Vagina (tissue), 2 donors: ENCODE data around the gene KCNH2. TPM values are rescaled to one million over a fixed set of nuclear protein-coding genes. Genes with fewer than 3 reads are reported as not detected.

Source experiments
- DNase-seq, 2 donors: peaks; one replicate each; pipeline ENCODE4 v3.0.0-alpha.2; 2017; ENCODE audit errors: extremely low spot score in 2 of 2
- H3K27ac ChIP-seq: fragments of 200-600 bp; sonication (generic); one replicate; pipeline ENCODE4 v1.5.1; 2019
- H3K27me3 ChIP-seq: fragments of 200-600 bp; sonication (generic); one replicate; pipeline ENCODE4 v1.5.1; 2019
- H3K36me3 ChIP-seq, 2 donors: fragments of 200-600 bp; sonication (generic); one replicate each; pipeline ENCODE4 v1.5.1; 2017 to 2019
- H3K4me1 ChIP-seq: fragments of 200-600 bp; sonication (generic); one replicate; pipeline ENCODE4 v1.5.1; 2019
- H3K4me3 ChIP-seq, 2 donors: fragments of 200-600 bp; sonication (generic); 1 replicate in 1 of 2; 2 replicates in 1 of 2; pipeline ENCODE4 v1.5.1; 2016 to 2019
- H3K9me3 ChIP-seq: fragments of 200-600 bp; sonication (generic); one replicate; pipeline ENCODE4 v1.5.1; 2019
- POLR2A ChIP-seq, 2 donors: fragments of 450-650 bp; IDR thresholded peaks; one replicate each; pipeline ENCODE4 v1.6.1; 2017; ENCODE audit warnings: antibody characterized with exemption in 2 of 2, mild to moderate bottlenecking in 2 of 2, moderate library complexity in 2 of 2
- POLR2AphosphoS5 ChIP-seq, 2 donors: sonication (generic); formaldehyde crosslinking; IDR thresholded peaks; one replicate each; pipeline ENCODE4 v1.9.0; 2017; ENCODE audit warnings: antibody characterized with exemption in 2 of 2, mild to moderate bottlenecking in 2 of 2, low read depth in 1 of 2; ENCODE audit not compliant: insufficient read depth in 1 of 2
- intact Hi-C: fragments of 100-400 bp; cut with DNase I; formaldehyde crosslinking; loops from one replicate; pipeline ENCODE4 v1.15.1; 2023
- total RNA-seq: library from RNA; depleted of rRNA; stranded (reverse); fragments of >200 nt; gene quantifications from one replicate; pipeline ENCODE4 v1.2.3, GENCODE V29; 2016
- TF ChIP-seq, protein P1 (sequence below), 3 experiments: fragments of 450-650 bp in 2 of 3; fragments of 200-600 bp in 1 of 3; sonication (generic) in 1 of 3; IDR thresholded peaks; one replicate each; pipeline ENCODE4 v1.5.1; 2017 to 2019; ENCODE audit warnings: antibody characterized with exemption in 3 of 3, mild to moderate bottlenecking in 2 of 3, moderate library complexity in 2 of 3

The KCNH2 gene
- total RNA-seq, 1 donor from 2014 or later = 6.4 TPM

DNA sequence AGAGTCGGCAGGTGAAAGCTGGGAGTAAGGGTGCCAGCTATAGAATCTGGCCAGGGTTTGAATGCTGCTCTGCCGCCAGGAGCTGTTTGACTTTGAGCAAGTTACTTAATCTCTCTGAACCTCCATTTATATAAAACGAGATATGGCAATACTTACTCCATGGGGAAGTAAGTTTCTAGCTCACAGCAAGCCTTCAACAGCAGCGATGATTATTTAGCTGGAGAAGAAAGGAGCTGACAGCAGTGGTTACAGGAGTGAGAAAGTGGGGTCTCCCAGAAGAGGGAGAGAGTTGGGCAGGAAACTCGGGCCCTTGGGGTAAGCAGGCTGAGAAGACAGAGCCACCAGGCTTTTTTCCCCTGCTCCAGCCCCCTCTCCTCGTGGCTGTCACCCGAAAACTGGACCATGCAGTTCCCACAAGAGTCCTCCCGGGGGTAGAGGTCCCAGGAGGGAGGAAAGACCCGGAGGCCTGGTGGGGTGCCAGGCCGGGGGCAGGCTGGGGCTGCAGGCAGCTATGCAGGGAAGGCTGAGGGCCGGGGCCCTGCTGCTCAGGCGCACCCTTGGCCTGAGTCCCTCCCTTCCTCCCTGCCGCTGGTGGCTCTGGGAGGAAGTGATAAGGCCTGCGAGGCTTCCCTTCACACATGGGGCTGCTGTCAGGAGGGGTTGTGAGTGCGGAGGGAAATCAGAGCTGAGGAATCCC lies 16.2 kb upstream of the KCNH2 start:
- TF ChIP-seq POLR2A (IDR thresholded peaks at IDR 0.05) = no peak
- TF ChIP-seq POLR2AphosphoS5 (IDR thresholded peaks at IDR 0.05; ENCODE audit: insufficient read depth in 1 of 2, low read depth in 1 of 2) = no peak
- TF ChIP-seq, protein P1, sequence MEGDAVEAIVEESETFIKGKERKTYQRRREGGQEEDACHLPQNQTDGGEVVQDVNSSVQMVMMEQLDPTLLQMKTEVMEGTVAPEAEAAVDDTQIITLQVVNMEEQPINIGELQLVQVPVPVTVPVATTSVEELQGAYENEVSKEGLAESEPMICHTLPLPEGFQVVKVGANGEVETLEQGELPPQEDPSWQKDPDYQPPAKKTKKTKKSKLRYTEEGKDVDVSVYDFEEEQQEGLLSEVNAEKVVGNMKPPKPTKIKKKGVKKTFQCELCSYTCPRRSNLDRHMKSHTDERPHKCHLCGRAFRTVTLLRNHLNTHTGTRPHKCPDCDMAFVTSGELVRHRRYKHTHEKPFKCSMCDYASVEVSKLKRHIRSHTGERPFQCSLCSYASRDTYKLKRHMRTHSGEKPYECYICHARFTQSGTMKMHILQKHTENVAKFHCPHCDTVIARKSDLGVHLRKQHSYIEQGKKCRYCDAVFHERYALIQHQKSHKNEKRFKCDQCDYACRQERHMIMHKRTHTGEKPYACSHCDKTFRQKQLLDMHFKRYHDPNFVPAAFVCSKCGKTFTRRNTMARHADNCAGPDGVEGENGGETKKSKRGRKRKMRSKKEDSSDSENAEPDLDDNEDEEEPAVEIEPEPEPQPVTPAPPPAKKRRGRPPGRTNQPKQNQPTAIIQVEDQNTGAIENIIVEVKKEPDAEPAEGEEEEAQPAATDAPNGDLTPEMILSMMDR (IDR thresholded peaks at IDR 0.05) = no peak
- intact Hi-C loops = no loop called here
- DNase-seq = no peak

DNA sequence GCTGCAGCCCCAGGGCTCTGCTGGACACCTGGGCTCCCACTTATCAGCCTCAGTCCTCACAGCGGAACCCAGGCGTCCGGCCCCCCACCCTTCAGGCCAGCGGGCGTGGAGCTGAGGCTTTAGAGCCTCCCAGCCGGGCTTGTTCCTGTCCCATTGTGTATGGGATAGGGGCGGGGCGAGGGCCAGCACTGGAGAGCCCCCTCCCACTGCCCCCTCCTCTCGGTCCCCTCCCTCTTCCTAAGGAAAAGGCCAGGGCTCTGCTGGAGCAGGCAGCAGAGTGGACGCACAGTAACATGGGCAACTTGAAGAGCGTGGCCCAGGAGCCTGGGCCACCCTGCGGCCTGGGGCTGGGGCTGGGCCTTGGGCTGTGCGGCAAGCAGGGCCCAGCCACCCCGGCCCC lies 15.4 kb upstream of the KCNH2 start:
- intact Hi-C loops = no loop called here
- H3K27me3 ChIP-seq = no peaks in the 10 kb centered on the region
- H3K9me3 ChIP-seq = no peaks in the 10 kb centered on the region
- H3K4me1 ChIP-seq = peaks cover 23% of the 10 kb centered on the region
- no peaks in the 10 kb centered on the region for H3K36me3 ChIP-seq
- peak overlapping the region; percentile 19 to 27 for H3K4me3 ChIP-seq
- peak in 1 of 2 donors; percentile 23 for TF ChIP-seq POLR2AphosphoS5 (IDR thresholded peaks at IDR 0.05; ENCODE audit: insufficient read depth in 1 of 2, low read depth in 1 of 2)
- TF ChIP-seq, protein P1 (IDR thresholded peaks at IDR 0.05) = no peak
- H3K27ac ChIP-seq = no peak overlapping the region
- no peak for DNase-seq

More for the DNA sequence above, 16.2 kb upstream of the KCNH2 start:
- H3K9me3 ChIP-seq = no peaks in the 10 kb centered on the region
- H3K36me3 ChIP-seq = no peaks in the 10 kb centered on the region
- peak overlapping the region; percentile 19 to 27 for H3K4me3 ChIP-seq
- H3K27ac ChIP-seq = no peak overlapping the region
- peaks cover 15% of the 10 kb centered on the region for H3K4me1 ChIP-seq
- H3K27me3 ChIP-seq = no peaks in the 10 kb centered on the region

DNA sequence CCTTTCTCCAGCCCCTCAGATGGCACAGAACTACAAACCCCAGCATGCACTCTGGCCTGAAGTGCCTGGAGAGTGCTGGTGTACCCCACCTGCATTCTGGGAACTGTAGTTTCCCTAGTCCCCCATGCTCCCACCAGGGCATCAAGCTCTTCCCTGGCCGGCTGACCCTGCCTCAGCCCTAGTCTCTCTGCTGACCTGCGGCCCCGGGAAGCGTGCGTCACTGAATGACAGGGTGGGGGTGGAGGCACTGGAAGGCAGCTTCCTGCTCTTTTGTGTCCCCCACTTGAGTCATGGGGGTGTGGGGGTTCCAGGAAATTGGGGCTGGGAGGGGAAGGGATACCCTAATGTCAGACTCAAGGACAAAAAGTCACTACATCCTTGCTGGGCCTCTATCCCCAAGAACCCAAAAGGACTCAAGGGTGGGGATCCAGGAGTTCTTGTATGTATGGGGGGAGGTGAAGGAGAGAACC lies 14.7 kb upstream of the KCNH2 start:
- peak overlapping the region; percentile 20 for H3K27ac ChIP-seq
- H3K4me3 ChIP-seq = no peak overlapping the region

DNA sequence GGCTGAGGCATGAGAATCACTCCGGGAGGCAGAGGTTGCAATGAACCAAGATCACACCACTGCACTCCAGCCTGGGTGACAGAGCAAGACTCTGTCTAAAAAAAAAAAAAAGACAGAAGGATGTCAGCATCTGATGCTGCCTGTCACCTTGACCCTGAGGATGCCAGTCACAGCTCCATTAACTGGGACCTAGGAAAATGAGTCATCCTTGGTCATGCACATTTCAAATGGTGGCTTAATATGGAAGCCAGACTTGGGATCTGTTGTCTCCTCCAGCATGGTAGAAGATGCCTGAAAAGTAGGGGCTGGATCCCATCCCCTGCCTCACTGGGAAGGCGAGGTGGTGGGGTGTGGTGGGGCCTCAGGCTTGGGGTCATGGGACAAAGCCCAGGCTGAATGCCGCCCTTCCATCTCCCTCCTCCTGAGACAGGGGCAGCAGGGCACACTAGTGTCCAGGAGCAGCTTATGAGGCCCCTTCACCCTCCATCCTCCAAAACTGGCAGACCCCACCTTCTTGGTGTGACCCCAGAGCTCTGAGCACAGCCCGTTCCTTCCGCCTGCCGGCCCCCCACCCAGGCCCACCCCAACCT lies 14.0 kb upstream of the KCNH2 start:
- H3K27me3 ChIP-seq = no peaks in the 10 kb centered on the region
- no peak overlapping the region for H3K4me3 ChIP-seq
- H3K36me3 ChIP-seq = no peaks in the 10 kb centered on the region
- no peak for DNase-seq
- no peaks in the 10 kb centered on the region for H3K9me3 ChIP-seq
- peaks cover 27% of the 10 kb centered on the region for H3K4me1 ChIP-seq
- peak overlapping the region; percentile 20 for H3K27ac ChIP-seq
- intact Hi-C loops = no loop called here
- TF ChIP-seq POLR2AphosphoS5 (IDR thresholded peaks at IDR 0.05; ENCODE audit: insufficient read depth in 1 of 2, low read depth in 1 of 2) = no peak
- TF ChIP-seq POLR2A (IDR thresholded peaks at IDR 0.05) = no peak
- TF ChIP-seq, protein P1 (IDR thresholded peaks at IDR 0.05) = no peak

More for the DNA sequence above, 14.7 kb upstream of the KCNH2 start:
- TF ChIP-seq, protein P1 (IDR thresholded peaks at IDR 0.05) = no peak
- TF ChIP-seq POLR2AphosphoS5 (IDR thresholded peaks at IDR 0.05; ENCODE audit: insufficient read depth in 1 of 2, low read depth in 1 of 2) = no peak
- TF ChIP-seq POLR2A (IDR thresholded peaks at IDR 0.05) = no peak
- H3K27me3 ChIP-seq = no peaks in the 10 kb centered on the region
- H3K9me3 ChIP-seq = no peaks in the 10 kb centered on the region
- no peak for DNase-seq
- intact Hi-C loops = no loop called here
- no peaks in the 10 kb centered on the region for H3K36me3 ChIP-seq
- H3K4me1 ChIP-seq = peaks cover 27% of the 10 kb centered on the region
